Ishikawa (cell line): ENCODE data around the gene NHLRC1.

Source experiments
- CEBPB ChIP-seq: IDR thresholded peaks from 2 replicates; pipeline ENCODE4 v1.6.1; 2012
- CREB1 ChIP-seq: IDR thresholded peaks from 2 replicates; pipeline ENCODE4 v1.6.1; 2012; ENCODE audit warnings: low read depth
- EGR1 ChIP-seq: IDR thresholded peaks from 2 replicates; pipeline ENCODE4 v1.6.1; 2012
- EP300 ChIP-seq: IDR thresholded peaks from 2 replicates; pipeline ENCODE4 v1.6.1; 2012; ENCODE audit warnings: borderline replicate concordance
- FOXM1 ChIP-seq: IDR thresholded peaks from 2 replicates; pipeline ENCODE4 v1.6.1; 2012; ENCODE audit warnings: low read depth, borderline replicate concordance
- NFIC ChIP-seq: IDR thresholded peaks from 2 replicates; pipeline ENCODE4 v1.6.1; 2012
- RAD21 ChIP-seq: IDR thresholded peaks from 2 replicates; pipeline ENCODE4 v1.6.1; 2012; ENCODE audit warnings: low read depth
- TAF1 ChIP-seq: IDR thresholded peaks from 2 replicates; pipeline ENCODE4 v1.6.1; 2012; ENCODE audit warnings: low read depth, mild to moderate bottlenecking
- TCF12 ChIP-seq: IDR thresholded peaks from 2 replicates; pipeline ENCODE4 v1.6.1; 2012; ENCODE audit warnings: low read depth
- TEAD4 ChIP-seq: IDR thresholded peaks from 2 replicates; pipeline ENCODE4 v1.6.1; 2012
- USF1 ChIP-seq: IDR thresholded peaks from 2 replicates; pipeline ENCODE4 v1.6.1; 2012
- YY1 ChIP-seq: IDR thresholded peaks from 2 replicates; pipeline ENCODE4 v1.6.1; 2012; ENCODE audit warnings: low read depth
- ZBTB7A ChIP-seq: IDR thresholded peaks from 2 replicates; pipeline ENCODE4 v1.6.1; 2012; ENCODE audit warnings: low read depth
- TF ChIP-seq, protein P1 (sequence below): IDR thresholded peaks from 2 replicates; pipeline ENCODE4 v1.6.1; 2012
- TF ChIP-seq, protein P2 (sequence below): IDR thresholded peaks from 2 replicates; pipeline ENCODE4 v1.6.1; 2012; ENCODE audit warnings: low read depth, mild to moderate bottlenecking

The NHLRC1 gene

GRCh38 chr6:18126121-18126520, 3.6 kb upstream of the NHLRC1 start:
- TF ChIP-seq YY1: no peak
- TF ChIP-seq EGR1: no peak
- TF ChIP-seq TEAD4: no peak
- no peak for TF ChIP-seq ZBTB7A
- no peak for TF ChIP-seq USF1
- no peak for TF ChIP-seq EP300
- TF ChIP-seq NFIC: no peak
- no peak for TF ChIP-seq TCF12
- TF ChIP-seq TAF1: no peak
- no peak for TF ChIP-seq RAD21
- TF ChIP-seq FOXM1: no peak
- TF ChIP-seq CEBPB: no peak

DNA sequence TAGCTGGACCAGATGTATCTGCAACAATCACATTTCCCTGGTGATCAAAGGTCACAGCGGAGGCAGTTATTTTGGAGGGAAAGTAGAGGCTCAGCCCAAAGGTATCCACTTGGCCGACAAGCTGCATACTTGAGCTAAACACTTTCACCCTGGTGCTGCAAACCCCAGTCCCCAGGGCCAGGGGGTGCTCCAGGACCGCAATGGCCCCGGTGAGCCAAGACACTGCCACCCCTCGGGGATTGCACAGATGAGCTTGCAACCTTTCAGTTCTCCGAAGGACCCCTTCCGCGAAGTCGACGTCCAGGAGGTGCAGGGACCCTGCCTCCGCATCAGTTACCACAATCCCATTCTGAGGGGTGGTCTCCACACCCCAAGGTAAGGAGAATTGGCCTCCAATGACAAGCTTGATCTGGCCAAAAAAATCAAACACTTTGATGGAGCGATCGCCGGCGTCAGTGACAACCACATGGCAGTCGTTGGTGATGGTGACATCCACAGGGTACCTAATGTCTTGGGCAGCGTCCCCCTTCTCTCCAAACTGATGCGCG, 823 bp downstream of the NHLRC1 start:
- TF ChIP-seq FOXM1 (no peak), RAD21 (0 out of 2 replicates have a peak, but pooled peaks have one; percentile 15)
- TF ChIP-seq, protein P1, sequence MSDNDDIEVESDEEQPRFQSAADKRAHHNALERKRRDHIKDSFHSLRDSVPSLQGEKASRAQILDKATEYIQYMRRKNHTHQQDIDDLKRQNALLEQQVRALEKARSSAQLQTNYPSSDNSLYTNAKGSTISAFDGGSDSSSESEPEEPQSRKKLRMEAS: no peak

DNA sequence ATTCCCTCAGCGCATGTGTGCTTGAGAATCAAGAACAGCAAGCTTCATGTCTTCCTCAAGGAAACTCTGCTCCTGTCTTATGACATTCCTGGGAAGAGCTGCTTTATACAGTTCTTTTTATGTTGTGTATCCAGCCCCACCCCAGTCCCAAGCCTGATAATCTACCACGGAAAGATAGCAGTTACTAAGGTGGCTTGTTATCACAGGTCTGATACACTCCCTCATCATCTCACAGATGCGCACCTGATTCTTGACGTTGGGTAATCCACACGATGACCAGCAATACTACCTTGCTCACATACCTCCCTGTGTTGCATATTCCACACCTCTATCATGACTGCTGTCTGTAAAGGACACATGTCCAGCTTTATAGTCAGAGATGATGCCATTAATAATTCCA, 3.2 kb downstream of the NHLRC1 start:
- TF ChIP-seq NFIC (no peak), CEBPB (no peak), USF1 (no peak), TEAD4 (no peak), EGR1 (no peak), CREB1 (no peak), TCF12 (no peak), YY1 (no peak), EP300 (no peak), FOXM1 (no peak), ZBTB7A (no peak), TAF1 (no peak), RAD21 (no peak)
- TF ChIP-seq, protein P2, sequence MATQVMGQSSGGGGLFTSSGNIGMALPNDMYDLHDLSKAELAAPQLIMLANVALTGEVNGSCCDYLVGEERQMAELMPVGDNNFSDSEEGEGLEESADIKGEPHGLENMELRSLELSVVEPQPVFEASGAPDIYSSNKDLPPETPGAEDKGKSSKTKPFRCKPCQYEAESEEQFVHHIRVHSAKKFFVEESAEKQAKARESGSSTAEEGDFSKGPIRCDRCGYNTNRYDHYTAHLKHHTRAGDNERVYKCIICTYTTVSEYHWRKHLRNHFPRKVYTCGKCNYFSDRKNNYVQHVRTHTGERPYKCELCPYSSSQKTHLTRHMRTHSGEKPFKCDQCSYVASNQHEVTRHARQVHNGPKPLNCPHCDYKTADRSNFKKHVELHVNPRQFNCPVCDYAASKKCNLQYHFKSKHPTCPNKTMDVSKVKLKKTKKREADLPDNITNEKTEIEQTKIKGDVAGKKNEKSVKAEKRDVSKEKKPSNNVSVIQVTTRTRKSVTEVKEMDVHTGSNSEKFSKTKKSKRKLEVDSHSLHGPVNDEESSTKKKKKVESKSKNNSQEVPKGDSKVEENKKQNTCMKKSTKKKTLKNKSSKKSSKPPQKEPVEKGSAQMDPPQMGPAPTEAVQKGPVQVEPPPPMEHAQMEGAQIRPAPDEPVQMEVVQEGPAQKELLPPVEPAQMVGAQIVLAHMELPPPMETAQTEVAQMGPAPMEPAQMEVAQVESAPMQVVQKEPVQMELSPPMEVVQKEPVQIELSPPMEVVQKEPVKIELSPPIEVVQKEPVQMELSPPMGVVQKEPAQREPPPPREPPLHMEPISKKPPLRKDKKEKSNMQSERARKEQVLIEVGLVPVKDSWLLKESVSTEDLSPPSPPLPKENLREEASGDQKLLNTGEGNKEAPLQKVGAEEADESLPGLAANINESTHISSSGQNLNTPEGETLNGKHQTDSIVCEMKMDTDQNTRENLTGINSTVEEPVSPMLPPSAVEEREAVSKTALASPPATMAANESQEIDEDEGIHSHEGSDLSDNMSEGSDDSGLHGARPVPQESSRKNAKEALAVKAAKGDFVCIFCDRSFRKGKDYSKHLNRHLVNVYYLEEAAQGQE: no peak
- TF ChIP-seq, protein P1: no peak

DNA sequence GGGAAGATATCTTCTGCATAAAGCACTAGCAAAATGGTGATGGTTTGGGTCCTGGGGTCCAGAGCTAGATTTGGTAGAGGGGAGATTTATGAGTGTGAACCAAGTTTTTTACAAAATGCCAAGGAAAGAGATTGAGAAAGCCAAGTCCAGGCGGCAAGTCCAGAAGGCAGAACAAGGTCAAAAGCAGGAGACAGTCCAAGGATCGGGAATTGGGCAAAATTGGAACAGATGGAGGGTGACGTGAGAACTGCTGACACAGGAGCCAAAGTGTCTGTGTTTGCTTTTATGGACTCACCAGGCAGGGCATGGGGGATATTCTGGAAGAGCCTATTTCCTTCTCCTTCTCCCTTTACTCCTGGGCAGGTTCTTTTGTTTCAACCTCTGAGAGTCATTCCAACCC, 4.1 kb downstream of the NHLRC1 start:
- TF ChIP-seq CREB1: no peak
- no peak for TF ChIP-seq NFIC
- no peak for TF ChIP-seq EGR1
- no peak for TF ChIP-seq FOXM1
- TF ChIP-seq, protein P2: no peak
- TF ChIP-seq EP300: no peak
- no peak for TF ChIP-seq TCF12
- no peak for TF ChIP-seq TEAD4
- no peak for TF ChIP-seq TAF1
- TF ChIP-seq USF1: no peak
- TF ChIP-seq, protein P1: no peak

DNA sequence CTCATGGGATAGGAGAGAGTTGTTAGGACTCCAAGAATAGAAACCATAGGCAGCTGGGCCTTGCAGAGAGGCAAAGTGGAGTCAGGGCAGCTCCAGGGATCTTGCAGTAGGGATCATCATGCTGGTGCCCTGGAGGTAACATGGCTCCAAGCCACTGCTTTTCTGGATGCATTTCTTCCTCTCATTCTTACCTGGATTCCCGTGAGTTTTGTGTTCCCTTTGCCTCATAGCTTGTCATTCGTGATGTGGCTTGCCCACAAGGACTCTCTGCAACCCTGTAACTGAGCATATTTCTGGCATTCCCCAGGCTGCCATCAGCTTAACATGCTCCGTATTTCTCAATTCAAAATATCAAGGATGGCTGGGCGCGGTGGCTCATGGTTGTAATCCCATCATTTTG, 5.3 kb downstream of the NHLRC1 start:
- TF ChIP-seq ZBTB7A: no peak
- no peak for TF ChIP-seq EP300
- no peak for TF ChIP-seq TCF12
- TF ChIP-seq, protein P1: no peak
- TF ChIP-seq, protein P2: no peak
- no peak for TF ChIP-seq YY1
- no peak for TF ChIP-seq CEBPB
- no peak for TF ChIP-seq NFIC
- TF ChIP-seq FOXM1: no peak
- TF ChIP-seq RAD21: no peak
- no peak for TF ChIP-seq TEAD4
- TF ChIP-seq CREB1: no peak
- TF ChIP-seq EGR1: no peak
- no peak for TF ChIP-seq USF1
- TF ChIP-seq TAF1: no peak
